ENCODE measurements around the gene HRH1.

HRH1 gene

DNA sequence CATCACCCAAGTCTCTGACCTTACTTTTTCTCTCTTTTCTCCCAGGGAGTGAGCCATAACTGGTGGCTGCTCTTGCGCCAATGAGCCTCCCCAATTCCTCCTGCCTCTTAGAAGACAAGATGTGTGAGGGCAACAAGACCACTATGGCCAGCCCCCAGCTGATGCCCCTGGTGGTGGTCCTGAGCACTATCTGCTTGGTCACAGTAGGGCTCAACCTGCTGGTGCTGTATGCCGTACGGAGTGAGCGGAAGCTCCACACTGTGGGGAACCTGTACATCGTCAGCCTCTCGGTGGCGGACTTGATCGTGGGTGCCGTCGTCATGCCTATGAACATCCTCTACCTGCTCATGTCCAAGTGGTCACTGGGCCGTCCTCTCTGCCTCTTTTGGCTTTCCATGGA, 104.7 kb downstream of the HRH1 start:
- TF ChIP-seq, protein P1, sequence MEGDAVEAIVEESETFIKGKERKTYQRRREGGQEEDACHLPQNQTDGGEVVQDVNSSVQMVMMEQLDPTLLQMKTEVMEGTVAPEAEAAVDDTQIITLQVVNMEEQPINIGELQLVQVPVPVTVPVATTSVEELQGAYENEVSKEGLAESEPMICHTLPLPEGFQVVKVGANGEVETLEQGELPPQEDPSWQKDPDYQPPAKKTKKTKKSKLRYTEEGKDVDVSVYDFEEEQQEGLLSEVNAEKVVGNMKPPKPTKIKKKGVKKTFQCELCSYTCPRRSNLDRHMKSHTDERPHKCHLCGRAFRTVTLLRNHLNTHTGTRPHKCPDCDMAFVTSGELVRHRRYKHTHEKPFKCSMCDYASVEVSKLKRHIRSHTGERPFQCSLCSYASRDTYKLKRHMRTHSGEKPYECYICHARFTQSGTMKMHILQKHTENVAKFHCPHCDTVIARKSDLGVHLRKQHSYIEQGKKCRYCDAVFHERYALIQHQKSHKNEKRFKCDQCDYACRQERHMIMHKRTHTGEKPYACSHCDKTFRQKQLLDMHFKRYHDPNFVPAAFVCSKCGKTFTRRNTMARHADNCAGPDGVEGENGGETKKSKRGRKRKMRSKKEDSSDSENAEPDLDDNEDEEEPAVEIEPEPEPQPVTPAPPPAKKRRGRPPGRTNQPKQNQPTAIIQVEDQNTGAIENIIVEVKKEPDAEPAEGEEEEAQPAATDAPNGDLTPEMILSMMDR (IDR thresholded peaks at IDR 0.05; ENCODE audit: low read depth, low read length) = no peak
- no peak overlapping the region for H3K4me3 ChIP-seq (ENCODE audit: low read depth, low read length)

DNA sequence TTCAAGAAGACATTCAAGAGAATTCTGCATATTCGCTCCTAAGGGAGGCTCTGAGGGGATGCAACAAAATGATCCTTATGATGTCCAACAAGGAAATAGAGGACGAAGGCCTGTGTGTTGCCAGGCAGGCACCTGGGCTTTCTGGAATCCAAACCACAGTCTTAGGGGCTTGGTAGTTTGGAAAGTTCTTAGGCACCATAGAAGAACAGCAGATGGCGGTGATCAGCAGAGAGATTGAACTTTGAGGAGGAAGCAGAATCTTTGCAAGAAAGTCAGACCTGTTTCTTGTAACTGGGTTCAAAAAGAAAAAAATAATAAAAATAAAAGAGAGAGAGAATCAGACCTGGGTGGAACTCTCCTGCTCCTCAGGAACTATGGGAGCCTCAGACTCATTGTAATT, 106.2 kb downstream of the HRH1 start:
- no peak overlapping the region for H3K4me3 ChIP-seq (ENCODE audit: low read depth, low read length)
- TF ChIP-seq, protein P1 (IDR thresholded peaks at IDR 0.05; ENCODE audit: low read depth, low read length) = no peak

DNA sequence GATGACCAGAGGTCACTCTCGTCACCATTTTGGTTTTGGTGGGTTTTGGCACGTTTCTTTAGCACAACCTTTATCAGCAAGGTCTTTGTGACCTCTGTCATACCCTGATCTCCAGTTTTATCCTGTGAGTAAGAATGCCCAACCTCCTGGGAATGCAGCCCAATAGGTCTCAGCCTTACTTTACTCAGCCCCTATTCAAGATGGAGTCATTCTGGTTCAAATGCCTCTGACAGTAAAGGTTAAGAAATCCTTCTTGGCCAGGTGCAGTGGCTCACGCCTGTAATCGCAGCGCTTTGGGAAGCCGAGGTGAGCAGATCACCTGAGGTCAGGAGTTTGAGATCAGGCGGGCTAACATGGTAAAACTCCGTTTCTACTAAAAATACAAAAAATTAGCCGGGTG, 114.7 kb downstream of the HRH1 start:
- TF ChIP-seq, protein P1 (IDR thresholded peaks at IDR 0.05; ENCODE audit: low read depth, low read length) = no peak

DNA sequence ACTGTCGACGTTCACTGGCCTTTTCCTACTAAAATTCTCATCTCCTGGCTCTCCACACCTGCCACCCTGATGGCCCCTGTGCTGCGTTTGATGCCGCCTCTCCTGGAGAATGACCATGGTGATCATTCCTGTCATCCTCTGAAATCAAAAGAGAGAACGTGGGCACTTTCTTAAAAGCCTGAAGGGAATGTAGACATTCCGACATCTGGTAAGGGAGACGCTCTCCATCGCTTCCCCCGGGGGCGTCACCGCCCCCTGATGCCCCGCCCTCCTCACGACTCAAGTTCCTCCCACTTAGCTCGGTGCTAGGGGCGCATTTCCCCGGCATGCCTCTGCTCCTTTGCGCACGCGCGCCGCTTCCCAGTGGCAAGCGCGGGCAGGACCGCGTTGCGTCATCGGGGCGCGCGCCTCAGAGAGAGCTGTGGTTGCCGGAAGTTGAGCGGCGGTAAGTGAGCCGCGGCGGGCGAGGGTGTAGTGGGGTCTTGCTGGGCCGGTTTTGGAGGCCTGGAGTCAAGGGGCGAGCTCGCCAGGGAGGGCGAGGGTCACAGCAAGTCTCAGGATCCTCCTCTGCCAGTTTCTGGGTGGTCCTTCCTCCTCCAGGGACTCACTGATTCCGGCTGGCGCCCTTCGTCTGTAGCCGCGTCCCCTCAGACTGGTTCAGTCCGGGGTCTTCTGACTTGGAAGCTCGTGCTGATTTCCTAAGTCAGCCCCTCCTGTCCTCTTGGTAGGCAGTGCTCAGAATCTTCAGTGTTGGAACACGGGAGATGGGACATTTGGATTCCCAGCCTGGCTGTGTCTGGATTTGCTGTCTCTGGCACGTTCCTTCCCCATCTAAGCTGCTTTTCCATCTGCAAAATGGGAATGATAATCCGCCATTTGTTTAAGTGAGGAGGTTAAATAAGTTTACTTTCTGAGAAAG, 118.0 kb downstream of the HRH1 start, which contains the start of gene ATG7:
Gene ATG7 (plus strand): TSS at position 412 of the 919 bp plus-strand sequence. CDS start 26,299 bp downstream, outside the sequence.
- TF ChIP-seq, protein P1 (IDR thresholded peaks at IDR 0.05; ENCODE audit: low read depth, low read length) = no peak
- H3K4me3 ChIP-seq (ENCODE audit: low read depth, low read length) = peak within 1 kb of the TSS; percentile 100

More for the DNA sequence above, 114.7 kb downstream of the HRH1 start:
- H3K4me3 ChIP-seq (ENCODE audit: low read depth, low read length) = no peak overlapping the region

DNA sequence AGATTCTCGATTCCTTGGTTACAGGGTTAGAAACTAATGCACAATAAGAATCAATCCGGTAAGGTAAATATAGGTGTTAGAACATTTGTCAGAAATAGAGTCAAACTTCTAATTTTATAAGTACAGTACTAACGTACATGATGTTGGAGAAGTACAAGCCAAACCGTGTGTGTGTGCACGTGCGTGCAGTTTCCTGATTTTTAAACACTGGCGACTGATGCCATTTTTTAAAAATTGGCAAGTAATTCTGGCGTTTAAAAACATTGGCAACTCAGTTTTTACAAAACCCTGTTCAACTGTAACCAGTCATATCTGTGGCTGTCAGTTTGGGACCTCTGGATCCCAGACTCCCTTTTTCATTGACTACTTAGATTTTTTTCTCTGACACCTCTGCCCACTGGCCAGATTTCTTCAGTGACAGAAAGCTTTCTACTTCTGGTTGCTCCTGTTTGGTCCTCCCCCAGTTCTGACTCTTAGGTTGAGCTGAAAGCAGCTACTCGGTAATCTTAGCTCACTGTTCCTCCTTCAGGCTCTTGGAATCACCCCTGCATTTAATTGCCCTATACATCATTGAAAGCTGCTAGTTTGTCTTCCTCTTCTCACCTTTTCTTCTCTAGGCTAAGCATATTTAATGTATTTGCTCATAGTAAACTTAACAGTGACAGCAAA, 118.7 kb downstream of the HRH1 start:
- H3K4me3 ChIP-seq (ENCODE audit: low read depth, low read length) = peak overlapping the region; percentile 100
- TF ChIP-seq, protein P1 (IDR thresholded peaks at IDR 0.05; ENCODE audit: low read depth, low read length) = no peak

DNA sequence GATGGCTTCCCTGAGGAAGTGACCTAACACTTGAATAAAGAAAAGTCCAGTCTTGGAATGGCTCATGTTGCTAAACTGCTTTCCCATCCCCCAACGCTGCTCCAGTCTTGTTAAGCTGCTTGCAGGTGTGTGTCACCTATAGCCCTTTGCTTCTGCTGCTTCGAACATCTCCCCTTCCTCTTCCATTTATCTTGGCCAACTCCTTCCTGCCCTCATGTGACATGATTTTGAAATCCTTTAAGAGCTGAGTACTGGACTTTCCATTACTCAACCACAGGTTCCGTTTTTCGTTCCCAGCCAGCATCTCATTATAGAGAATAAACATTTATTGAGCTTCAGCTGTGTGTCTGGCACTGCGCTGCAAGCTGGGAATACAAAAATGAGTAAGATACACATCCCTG, 119.6 kb downstream of the HRH1 start:
- TF ChIP-seq, protein P1 (IDR thresholded peaks at IDR 0.05; ENCODE audit: low read depth, low read length) = no peak
- no peak overlapping the region; the same call in 1 of the 2 replicates for H3K4me3 ChIP-seq (ENCODE audit: low read depth, low read length)

Data from WI38 (cell line).